NK-92 (cell line): ENCODE measurements around the gene OMA1.
"Not testable (repeated sequence)": the region's sequence is repeated elsewhere in the genome, so short reads cannot be mapped to it uniquely, and the experiment has no call there.

Source experiments
- DNase-seq: peaks from one replicate; lab custom pipeline; 2025; ENCODE audit not compliant: unreplicated experiment; lab: John Stamatoyannopoulos, UW

OMA1 gene

DNA sequence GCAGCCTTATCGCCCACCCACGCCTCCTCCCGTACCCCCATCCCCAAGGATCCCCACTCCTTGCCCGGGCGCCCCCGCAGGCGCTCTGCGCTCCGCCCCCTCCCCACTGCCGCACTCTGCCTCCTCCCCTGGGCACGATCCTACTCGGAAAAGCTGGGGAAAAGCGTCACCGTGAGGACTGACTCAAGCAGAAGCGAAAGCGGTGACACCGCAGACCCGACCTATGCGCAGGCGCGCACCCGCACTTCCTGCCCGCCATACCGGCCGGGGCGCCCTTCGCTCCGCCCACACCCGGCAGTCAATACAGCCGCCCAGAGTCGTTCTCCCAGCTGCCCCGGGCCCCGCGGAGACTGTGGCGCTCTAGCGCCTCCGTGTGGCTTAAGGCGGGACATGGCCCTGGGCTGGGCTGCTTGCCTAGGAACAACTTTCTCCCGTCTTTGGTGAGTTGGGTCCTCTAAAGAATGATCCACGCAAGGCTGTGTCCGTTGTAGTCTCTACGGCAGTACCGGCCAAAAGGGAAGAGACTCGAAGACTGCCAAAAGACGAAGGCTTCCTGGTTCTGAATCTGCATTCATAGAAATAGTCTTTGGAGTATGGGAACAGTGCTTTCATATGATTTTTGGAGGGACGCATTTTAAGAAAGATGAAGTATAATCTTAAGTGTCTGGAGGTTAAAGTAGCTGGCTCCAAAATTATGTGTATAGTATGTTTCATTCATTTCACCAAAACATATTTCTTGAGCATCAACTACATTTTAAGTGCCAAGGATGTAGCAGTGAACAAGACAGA, at the start of gene OMA1:
TSS of gene OMA1 (minus strand) at position 207 of the 789 bp plus-strand sequence. CDS start 7,432 bp downstream, outside the sequence.
- peak; percentile 86 for DNase-seq

DNA sequence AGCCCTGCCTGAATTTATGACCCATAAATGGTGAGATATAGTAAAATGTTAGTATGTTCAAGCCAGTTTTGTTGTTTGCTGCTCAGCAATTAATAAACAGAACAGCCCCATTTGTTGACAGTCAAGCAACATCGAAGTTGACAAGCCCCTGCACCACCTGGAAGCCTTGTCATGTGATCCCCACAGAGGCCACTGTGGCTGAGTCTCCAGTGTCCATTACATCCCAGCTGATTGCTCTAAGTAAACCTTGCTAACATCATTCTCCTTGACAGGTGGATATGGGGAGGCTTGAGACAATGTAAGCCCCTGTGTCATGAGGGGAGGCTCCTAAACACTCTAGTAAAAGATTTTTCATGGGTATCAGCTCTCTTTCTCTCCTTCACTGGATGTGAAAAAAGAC, 48.0 kb upstream of the OMA1 start:
- no peak for DNase-seq

DNA sequence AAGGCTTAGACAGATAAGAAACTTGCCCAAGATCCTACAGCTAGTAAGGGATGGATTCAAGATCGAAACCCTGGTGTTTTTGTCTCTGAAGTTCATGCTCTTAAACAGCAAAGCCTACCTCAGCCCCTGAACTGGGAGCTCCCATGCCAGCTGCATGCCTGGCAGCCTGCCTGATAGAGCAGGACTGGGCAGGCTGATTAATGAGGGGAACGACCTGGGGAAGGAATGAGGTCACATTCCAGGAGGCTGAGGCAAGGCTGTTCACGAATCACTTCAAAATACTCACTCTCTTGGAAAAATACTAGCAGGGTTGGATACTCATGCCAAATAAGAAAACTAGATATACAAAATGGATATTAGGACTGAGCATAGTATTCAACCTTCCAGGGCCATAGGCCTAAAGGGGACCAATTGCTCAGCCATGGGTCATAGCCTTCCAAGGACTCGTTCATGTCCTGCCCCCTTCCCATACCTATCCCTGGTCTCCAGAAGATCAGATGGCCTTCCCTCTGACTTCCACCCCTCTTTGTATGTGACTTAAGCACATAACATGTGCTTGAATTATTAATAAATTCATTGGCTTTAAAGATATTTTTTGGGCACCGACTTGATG, 46.1 kb upstream of the OMA1 start:
- no peak for DNase-seq

DNA sequence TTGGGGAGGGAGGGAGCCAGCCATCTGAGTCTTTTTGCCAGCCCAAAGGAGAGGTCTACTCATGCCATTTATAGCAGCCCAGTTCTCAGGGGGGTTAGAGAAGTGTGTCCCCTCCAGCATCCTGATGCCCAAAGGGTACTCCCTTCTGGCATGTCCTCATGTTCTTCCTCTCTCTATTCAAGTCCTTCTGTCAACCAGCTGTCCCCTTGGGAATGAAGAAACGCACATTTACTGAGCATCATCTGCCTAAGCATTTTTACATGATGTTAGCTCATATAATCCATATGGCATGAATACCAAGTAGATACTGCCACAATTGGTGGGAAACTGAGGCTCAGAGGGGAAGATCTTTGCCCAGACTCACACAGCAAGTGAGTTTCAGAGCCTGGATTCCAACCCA, 45.3 kb upstream of the OMA1 start:
- no peak for DNase-seq

GRCh38 chr1:58590019-58590418, 43.5 kb upstream of the OMA1 start:
- DNase-seq = no peak

DNA sequence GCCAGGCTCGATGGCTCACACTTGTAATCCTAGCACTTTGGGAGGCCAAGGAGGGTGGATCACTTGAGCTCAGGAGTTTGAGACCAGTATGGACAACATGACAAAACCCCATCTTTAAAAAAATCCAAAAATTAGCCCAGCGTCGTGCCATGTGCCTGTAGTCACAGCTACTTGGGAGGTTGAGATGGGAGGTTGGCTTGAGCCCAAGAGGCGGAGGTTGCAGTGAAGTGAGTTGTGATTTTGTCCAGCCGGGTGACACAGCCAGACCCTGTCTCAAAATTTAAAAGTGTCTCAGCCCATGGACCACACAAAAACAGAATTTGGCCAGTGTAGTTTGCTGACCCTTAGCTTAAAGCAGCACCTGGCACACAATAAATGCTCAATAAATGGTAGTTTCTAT, 41.9 kb upstream of the OMA1 start:
- no peak for DNase-seq

GRCh38 chr1:58587667-58588066, 41.1 kb upstream of the OMA1 start:
- no peak for DNase-seq

- DNase-seq = no peak
Measured at GRCh38 chr1:58586271-58586670, 39.7 kb upstream of the OMA1 start.

- DNase-seq = no peak
Measured at GRCh38 chr1:58585581-58586151, 39.1 kb upstream of the OMA1 start.

- no peak for DNase-seq
Measured at GRCh38 chr1:58585166-58585565, 38.6 kb upstream of the OMA1 start.

GRCh38 chr1:58584082-58584895, 37.8 kb upstream of the OMA1 start:
- DNase-seq = no peak

- DNase-seq = no peak
Measured at GRCh38 chr1:58583496-58583895, 37.0 kb upstream of the OMA1 start.

- not testable (repeated sequence) for DNase-seq
Measured at GRCh38 chr1:58582143-58582542, 35.6 kb upstream of the OMA1 start.

DNA sequence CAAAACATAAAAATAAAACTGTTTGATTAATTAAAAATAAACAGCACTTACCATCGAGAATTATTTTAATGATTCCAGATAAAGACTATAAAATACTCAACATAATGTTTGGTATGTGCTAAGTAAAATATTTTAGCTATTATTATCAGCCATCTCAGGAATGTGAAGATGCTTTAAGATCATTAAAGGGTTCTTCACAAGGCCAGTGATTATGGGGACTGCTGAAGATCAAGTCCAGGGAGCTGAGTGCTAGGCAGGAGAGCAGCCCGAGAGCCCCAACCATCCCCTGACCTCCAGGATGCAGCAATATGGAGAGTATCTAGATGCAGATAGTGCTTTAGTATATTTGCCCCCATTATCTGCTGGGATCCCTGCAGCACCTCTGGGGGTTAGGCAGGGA, 35.1 kb upstream of the OMA1 start:
- DNase-seq = no peak

- DNase-seq = no peak
Measured at GRCh38 chr1:58580186-58580585, 33.7 kb upstream of the OMA1 start.

DNA sequence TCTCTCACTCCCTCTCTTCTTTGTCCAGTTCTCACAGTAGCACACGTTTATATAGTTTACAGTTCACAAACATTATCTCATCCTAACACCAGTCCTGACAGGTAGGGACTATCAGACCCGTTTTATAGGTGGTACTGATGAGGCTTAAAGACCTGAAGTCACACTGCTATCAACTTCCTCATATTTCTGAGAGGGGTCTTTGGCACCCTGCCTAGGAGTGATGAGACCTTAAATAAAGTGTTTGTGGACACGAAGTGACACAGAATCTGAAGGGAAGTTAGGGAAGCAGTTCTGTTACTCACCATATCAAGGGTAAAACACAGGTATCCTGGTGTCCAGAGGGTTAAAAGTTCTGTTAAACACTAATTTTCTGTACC, 31.1 kb upstream of the OMA1 start:
- no peak for DNase-seq

DNA sequence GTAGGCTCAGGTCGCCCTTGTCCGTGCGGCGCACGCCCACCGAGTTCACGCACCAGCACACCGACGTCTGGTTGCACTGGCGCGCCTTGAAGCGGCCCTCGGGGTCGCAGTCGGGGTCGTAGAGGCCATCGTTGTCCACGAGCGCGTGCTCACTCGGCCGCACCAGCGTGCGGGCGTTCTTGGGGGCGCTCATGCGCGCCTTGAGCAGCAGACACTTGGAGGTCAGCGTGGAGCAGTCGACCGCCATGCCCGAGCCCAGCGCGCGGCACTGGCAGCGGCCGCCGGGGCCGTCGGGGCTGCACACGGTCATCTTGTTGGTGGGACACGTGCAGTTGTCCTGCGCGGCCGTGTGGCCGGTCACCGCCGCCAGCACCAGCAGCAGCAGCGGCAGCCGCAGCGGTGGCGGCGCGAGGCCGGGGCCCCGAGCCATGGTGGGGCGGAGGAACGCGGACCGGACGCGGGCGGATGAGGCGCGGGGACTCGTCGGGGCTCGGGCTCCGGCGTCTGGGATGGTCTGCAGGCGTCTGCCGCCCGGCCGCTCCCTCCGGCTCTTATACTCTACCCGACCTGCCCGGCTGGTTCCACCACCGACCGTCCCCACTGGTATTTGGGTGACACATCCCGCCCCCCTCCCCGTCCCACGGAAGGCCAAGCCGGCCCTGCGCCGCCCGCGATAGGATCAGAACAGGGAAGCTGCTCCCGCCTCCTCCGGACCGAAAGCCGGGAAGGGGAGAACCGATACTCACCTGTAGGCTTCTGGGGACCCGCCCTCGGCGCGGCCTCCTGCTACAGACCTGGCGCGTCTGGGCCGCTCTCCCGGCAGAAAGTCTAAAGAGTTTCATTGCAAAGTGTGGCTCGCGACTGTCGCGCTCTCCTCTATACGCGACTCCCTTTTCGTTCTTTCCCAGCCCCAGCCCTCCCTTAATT, 30.5 kb upstream of the OMA1 start, which contains the start of gene TACSTD2:
TSS of gene TACSTD2 (minus strand) at position 526 of the 927 bp plus-strand sequence. CDS start at position 430, 96 bp downstream.
- no peak for DNase-seq

DNA sequence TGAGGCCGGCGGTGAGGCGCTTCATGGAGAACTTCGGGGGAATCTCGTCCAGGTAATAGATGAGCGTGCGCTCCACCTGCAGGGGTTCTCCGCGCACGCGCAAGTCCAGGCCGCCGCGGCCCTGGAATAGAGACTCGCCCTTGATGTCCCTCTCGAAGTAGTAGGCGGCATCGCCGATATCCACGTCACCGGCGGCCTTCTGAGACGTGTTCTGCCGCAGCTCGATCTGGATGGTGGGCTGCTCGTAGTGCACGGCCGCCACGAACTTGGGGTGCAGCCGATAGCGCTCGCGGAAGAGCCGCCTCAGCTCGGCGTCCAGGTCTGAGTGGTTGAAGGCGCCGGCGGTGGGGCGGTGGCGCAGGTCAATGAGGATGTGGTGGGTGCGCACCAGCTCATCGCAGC, 29.8 kb upstream of the OMA1 start:
- no peak for DNase-seq

DNA sequence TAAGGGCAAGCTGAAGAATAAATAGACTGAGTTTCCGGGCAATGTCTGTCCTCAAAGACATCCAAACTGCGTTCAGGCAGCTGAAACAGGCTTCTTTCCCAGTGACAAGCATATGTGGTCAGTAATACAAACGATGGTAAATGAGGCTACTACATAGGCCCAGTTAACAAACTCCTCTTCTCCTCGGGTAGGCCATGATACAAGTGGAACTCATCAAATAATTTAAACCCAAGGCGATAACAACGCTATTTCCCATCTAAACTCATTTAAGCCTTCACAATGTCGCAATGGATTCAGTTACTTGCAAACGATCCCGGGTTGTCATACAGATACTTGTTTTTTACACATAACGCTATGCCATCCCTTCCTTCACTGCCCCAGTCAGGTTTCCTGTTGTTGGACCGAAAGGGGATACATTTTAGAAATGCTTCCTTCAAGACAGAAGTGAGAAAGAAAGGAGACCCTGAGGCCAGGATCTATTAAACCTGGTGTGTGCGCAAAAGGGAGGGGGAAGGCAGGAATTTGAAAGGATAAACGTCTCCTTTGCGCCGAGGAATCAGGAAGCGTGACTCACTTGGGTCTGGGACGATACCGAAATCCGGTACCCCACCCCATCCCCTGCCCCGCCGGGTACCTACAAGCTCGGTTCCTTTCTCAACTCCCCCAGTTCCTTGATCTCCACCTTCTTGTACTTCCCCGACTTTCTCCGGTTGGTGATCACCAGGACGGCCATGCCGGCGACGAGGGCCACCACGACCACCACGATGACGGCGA, 29.2 kb upstream of the OMA1 start:
- no peak for DNase-seq

DNA sequence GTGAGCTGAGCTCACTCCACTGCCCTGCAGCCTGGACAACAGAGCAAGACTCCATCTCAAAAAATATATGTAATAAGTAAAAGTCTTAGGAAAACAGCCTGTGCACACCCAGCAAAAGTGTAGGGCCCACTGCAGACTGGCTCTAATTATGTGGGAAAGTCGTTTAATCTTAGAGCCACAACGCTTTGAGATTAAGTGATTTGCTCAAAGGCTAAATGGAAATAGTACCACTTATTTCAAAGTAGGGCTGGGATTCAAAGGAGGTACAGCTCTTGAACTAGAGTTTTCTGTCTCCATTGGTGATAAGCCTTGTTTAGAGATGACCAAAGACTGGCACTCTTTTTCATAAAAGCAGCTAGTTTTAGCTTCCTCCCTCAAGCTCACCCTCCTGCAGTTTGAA, 28.3 kb upstream of the OMA1 start:
- no peak for DNase-seq
